ENCODE results near the gene DCLRE1B. TPM values are rescaled to one million over a fixed set of nuclear protein-coding genes. Genes with fewer than 3 reads are reported as not detected.

The DCLRE1B gene
- total RNA-seq, 1 experiment from 2014 or later, result 5.7 TPM

DNA sequence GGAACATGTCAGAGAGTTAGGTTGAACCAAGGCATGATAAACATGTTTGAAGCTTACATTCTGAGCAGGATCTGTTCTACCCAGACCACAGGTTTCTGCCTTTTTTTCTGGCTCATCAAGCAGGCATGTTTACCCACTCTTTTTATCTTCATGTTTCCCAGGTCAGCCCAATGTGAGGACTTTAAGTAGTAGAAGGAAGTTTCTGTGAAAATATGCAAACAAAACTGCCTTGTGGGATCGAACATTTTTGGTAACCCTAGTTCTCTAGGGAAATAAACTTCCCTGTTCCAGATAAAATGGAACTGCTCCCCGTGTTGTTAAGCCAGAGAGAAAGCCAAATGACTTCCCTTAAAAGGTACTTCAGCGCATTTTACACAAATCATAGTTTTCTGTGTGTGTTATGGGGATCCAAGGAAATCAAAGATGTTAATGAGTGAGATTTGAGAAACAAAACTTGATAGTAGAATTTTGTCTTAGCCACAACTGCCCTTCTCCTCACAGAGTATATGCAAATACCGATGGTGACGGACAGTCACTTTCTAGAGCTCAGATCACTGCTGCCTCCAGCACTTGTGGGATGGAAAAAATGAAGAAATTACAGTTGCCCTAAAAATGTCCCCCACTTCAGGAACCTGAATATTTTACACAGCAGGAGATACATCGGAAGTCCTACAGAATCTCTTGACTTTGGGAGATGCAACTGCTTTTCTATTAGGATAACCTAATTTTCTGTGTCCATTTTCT lies 23.2 kb downstream of the DCLRE1B start:
- DNase-seq (ENCODE audit: low spot score), result no peak

DNA sequence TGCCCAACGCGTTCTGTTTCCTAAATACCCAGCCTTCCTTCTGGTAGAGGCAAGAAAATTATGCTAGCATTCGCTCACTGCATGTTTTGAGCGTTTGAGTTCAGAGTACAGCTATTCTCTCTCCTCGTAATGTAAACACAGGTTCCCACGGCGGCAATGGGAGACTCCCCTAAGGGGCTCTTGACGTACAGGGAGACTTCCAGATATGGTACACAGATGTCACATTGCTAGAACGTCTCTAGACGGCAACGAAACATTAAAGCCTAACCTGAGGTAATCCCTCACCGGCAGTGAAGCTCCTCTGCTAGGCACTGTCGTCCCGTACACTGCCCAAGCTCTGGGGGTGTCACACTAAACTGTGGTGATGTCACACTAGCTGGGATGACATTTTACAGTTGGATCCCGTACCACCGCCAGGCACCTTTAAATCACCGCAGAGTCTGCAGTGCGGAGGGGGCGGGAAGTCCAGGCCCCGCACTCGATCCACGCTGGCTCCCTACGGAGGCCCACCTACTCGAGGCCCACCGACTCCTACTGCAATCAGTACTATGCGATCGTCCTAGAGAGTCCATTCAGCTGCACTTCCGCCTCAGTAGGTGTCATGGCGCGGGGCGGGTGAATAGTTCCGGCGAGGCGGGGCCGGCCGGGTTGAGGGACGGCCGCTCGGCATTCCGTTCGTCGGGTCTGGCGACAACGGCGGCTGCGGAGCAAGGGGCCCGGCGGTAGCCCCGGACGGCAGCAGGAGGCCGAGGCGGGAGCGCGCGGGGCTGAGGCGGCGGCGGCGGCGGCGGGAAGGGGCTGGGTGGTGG lies 24.0 kb downstream of the DCLRE1B start, which contains the start of gene HIPK1:
TSS of gene HIPK1 (plus strand) at position 384 of the 809 bp plus-strand sequence.
- peak; percentile 64 for DNase-seq (ENCODE audit: low spot score)

DNA sequence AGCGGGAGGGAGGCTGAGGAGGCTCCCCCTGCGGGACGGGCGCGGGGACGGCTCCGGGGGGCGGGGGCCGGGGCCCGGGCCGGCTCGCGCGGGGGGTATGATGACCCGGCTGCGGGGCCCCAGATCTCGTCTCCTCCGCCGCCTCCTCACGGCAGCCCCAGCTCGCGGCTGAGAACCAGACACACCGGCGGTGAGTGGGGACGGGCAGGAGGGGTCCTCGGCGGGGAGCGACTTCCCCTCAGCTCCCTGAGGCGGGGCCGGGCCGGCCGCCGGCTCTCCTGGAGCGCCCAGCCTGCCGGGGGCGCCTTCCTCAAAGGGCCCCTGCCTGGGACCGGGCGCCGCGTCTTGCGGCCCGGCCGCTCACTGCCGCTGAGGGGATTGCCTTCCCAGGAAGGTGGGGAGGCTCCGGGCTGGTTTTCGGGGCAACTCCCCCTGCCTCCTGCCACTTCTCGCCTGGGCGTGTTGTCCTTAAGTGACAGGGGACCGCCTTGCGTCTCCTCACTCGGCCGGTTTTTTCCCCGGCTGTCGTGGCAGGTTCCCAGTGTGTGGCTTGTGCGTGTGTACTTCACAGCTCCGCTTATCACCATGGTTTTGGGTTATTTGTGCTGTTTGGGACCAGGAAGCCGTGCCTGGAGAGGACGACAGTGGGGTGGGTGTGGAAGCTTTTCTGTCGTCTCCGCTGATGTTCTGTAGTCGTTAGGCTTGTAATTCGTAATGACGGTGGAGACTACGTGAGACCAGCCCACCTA lies 24.8 kb downstream of the DCLRE1B start:
- DNase-seq (ENCODE audit: low spot score), result no peak

GRCh38 chr1:113930499-113931161 lies 25.5 kb downstream of the DCLRE1B start:
- DNase-seq (ENCODE audit: low spot score), result peak; percentile 49

GRCh38 chr1:113931451-113931851 lies 26.3 kb downstream of the DCLRE1B start:
- peak; percentile 80 for DNase-seq (ENCODE audit: low spot score)

- no peak for DNase-seq (ENCODE audit: low spot score)
These were observed 28.9 kb downstream of the DCLRE1B start for GRCh38 chr1:113934006-113934405.

GRCh38 chr1:113934511-113935055 lies 29.5 kb downstream of the DCLRE1B start:
- no peak for DNase-seq (ENCODE audit: low spot score)

DNA sequence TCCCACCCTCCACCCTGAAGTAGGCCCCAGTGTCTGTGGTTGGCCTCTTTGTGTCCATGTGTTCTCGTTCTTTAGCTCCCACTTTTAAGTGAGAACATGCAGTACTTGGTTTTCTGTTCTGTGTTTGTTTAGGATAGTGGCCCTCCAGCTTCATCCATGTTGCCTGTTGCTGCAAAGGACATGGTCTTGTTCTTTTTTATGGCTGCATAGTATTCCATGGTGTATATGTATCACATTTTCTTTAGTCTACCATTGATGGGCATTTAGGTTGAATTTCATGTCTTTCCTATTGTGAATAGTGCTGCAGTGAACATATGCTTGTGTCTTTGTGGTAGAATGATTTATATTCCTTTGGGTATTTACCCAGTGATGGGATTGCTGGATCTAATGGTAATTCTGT lies 30.1 kb downstream of the DCLRE1B start:
- DNase-seq (ENCODE audit: low spot score), result no peak

DNA sequence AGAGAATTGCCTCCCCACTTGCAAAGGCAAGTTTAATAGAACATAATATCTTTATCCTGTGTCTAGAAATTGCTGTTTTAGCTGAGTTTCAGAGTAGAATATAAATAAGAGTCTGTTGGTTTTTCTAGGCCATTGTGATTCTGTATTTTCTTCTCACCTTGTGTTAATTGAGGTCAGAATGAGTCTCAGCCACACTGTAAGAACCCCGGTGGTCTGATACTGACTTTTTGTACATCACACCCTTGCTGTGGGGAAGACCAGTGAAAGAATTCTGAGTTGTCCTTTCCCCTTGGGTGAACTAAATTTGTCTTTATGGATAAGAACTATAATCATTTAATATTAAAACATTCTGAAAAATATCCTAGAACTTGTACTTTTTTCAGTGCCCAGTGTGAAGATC lies 30.8 kb downstream of the DCLRE1B start:
- no peak for DNase-seq (ENCODE audit: low spot score)

DNA sequence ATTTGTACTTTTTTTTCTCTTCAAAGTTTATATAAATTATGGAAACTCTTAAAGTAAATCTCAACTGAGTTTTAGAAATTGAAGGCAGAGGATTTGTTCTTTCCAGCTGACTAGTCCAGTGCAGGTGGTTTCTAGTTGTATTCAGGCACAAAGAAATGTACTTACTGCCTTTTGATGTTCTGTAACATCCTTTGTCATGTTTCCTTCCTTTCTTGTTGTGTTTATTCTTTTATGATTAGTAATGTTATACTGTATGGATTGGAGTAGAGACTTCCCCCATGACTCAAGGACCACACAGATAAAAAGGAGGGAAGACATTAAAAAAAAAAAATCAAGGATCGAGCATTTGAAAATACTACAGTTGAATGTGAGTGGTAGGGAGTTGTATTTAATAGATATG lies 32.0 kb downstream of the DCLRE1B start:
- DNase-seq (ENCODE audit: low spot score), result no peak

DNA sequence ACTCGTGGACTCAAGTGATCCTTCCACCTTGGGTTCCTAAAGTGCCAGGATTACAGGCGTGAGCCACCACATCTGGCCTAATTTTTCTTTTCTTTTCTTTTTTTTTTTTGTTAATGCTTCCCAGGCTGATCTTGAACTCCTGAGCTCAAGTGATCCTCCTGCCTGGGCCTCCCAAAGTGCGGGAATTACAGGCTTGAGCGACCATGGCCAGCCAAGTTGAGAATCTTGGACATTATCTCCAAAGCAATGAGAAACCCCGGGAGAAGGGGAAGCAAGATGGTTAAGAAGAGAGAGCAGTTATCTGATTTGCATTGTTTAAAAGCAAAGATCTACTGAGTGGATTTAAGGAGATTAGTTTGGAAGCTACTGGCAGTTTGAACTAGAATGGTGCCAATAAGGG lies 33.1 kb downstream of the DCLRE1B start:
- no peak for DNase-seq (ENCODE audit: low spot score)

DNA sequence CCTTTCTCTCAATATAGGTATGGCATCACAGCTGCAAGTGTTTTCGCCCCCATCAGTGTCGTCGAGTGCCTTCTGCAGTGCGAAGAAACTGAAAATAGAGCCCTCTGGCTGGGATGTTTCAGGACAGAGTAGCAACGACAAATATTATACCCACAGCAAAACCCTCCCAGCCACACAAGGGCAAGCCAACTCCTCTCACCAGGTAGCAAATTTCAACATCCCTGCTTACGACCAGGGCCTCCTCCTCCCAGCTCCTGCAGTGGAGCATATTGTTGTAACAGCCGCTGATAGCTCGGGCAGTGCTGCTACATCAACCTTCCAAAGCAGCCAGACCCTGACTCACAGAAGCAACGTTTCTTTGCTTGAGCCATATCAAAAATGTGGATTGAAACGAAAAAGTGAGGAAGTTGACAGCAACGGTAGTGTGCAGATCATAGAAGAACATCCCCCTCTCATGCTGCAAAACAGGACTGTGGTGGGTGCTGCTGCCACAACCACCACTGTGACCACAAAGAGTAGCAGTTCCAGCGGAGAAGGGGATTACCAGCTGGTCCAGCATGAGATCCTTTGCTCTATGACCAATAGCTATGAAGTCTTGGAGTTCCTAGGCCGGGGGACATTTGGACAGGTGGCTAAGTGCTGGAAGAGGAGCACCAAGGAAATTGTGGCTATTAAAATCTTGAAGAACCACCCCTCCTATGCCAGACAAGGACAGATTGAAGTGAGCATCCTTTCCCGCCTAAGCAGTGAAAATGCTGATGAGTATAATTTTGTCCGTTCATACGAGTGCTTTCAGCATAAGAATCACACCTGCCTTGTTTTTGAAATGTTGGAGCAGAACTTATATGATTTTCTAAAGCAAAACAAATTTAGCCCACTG lies 35.5 kb downstream of the DCLRE1B start:
- DNase-seq (ENCODE audit: low spot score), result no peak

GRCh38 chr1:113941245-113941559 lies 36.1 kb downstream of the DCLRE1B start:
- no peak for DNase-seq (ENCODE audit: low spot score)

- no peak for DNase-seq (ENCODE audit: low spot score)
These were observed 37.4 kb downstream of the DCLRE1B start for GRCh38 chr1:113942527-113942926.

DNA sequence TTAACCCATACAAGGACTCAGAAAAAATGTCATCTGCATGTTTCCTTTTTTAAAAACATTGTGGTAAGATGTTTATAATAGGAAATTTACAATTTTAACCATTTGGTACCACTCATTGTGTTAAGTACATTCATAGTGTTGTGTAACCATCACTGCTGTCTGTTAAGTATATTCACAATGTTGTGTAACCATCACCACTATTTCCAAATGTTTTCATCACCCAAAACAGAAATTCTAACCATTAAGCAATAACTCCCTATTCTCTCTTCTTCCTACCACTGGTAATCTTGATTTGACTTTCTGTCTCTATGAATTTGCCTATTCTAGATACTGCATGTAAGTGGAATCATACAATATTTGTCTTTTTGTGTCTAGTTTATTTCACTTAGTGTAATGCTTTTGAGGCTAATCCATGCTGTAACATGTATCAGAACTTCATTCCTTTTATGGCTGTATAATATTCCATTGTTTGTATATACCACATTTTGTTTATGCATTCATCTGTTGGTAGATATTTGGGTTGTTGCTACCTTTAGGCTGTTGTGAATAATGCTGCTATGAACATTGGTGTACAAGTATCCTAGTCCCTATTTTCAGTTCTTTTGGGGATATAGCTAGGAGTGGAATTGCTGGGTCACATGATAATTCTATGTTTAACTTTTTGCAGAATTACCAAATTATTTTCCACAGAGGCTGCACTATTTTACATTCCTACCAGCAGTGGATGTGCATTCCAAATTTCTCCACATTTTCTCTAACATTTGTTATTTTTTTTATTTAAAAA lies 38.1 kb downstream of the DCLRE1B start:
- no peak for DNase-seq (ENCODE audit: low spot score)

DNA sequence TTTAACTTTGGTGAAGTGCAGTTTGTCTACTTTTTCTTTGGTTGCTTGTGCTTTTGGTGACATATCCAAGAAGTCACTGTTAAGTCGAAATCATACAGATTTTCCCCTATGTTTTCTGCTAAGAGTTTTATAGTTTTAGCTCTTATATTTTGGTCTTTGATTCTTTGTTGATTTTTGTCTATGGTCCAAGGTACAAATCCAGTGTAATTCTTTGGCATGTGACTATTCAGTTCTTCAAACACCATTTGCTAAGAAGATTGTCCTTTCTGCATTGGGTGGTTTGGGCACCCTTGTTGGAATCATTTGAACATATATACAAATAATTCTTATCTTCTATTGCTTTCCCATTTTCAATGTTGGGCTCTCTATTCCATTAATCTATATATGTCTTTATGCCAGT lies 40.2 kb downstream of the DCLRE1B start:
- no peak for DNase-seq (ENCODE audit: low spot score)

DNA sequence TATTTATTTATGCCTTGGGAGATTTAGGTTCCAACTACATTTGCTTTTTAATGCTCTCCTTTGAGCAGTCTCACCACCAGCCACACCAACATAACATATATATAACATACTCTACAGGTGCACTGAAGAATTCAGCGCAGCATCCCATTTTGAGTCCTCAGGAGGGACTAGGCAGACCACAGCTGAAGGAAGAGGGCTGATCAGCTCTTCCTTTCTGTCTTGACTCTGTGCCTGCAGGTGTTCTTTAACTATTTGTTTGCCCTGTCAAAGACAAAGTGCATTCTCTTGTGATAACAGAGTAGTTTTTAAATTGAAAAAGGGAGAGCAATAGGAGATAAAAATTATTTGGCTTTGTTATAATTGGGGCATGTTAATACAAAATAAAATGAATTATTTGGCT lies 41.0 kb downstream of the DCLRE1B start:
- no peak for DNase-seq (ENCODE audit: low spot score)

- no peak for DNase-seq (ENCODE audit: low spot score)
These were observed 41.7 kb downstream of the DCLRE1B start for GRCh38 chr1:113946678-113947387.

DNA sequence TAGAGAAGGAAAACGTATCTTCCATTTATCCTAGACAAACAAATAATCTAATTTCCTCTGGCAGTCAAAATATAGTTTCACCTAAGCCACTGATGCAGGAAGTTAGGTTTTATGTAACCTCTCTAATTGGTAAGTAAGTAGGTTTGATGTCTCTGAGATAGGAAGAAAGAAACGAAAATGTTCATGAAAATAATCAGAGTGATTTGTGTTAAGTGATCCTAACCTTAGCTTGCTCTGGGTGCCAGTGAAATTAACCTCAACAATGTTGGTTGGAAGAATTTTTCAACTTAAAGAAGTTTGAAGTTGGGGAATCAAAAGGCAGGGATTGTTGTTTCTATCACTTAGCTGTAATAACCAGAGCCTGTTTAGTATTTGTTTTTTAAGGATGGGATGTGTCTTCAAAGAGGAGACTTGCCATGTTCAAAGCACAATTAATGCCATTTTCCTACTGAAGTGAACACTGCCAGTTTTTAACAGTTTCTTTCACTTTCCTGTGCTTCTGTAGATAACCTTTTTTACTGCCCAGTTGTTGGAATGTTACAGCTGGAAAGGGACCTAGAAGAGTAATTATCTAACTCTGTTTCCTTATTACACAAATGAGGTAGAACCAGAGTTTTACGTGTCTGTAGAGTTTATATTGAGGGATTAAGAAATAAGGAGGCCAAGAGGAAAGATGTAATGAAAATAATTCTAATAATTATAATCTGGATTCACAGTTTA lies 42.4 kb downstream of the DCLRE1B start:
- DNase-seq (ENCODE audit: low spot score), result no peak
